GM13977 (cell line): ENCODE results near the gene ACACA.
"Not testable (repeated sequence)": the region's sequence is repeated elsewhere in the genome, so short reads cannot be mapped to it uniquely, and the experiment has no call there.

Experiments used
- DNase-seq: peaks from one replicate; pipeline ENCODE4 v3.0.0; 2012; ENCODE audit warnings: low spot score
- CTCF ChIP-seq: IDR thresholded peaks from 2 replicates; pipeline ENCODE4 v1.5.1; 2012; ENCODE audit warnings: mild to moderate bottlenecking, control low read depth; ENCODE audit not compliant: insufficient read depth; ENCODE audit errors: extremely low read depth, missing control alignments
- in situ Hi-C: fragments of 300-500 bp; cut with MboI; formaldehyde crosslinking; loops from one replicate; pipeline ENCODE4 v1.12.0; 2022; ENCODE audit warnings: low sequenced_read_pairs, low pct_unique_long_range_greater_than_20kb, mixed read lengths, inconsistent platforms; ENCODE audit not compliant: unreplicated experiment

Gene ACACA

GRCh38 chr17:37079735-37080134 is 326.9 kb downstream of the ACACA start:
- no peak for TF ChIP-seq CTCF
- in situ Hi-C loops = no loop called here
- DNase-seq = no peak

- in situ Hi-C loops = no loop called here
- no peak for TF ChIP-seq CTCF
- DNase-seq = no peak
Measured at GRCh38 chr17:37079065-37079708, 327.4 kb downstream of the ACACA start.

- DNase-seq, in situ Hi-C loops: not testable (repeated sequence)
Measured at GRCh38 chr17:37073464-37073863, 333.2 kb downstream of the ACACA start.

- DNase-seq = no peak
- in situ Hi-C loops = no loop called here
- TF ChIP-seq CTCF = no peak
Measured at GRCh38 chr17:37069087-37069486, 337.5 kb downstream of the ACACA start.

- TF ChIP-seq CTCF = no peak
- no peak for DNase-seq
- in situ Hi-C loops = no loop called here
Measured at GRCh38 chr17:37068266-37068665, 338.4 kb downstream of the ACACA start.

- in situ Hi-C loops = no loop called here
- no peak for TF ChIP-seq CTCF
- no peak for DNase-seq
Measured at GRCh38 chr17:37067555-37068111, 339.0 kb downstream of the ACACA start.

GRCh38 chr17:37066322-37067255 is 340.0 kb downstream of the ACACA start:
- TF ChIP-seq CTCF = no peak
- in situ Hi-C loops = no loop called here
- DNase-seq = no peak
